ENCODE data around the gene GCSAM. TPM values are rescaled to one million over a fixed set of nuclear protein-coding genes. Genes with fewer than 3 reads are reported as not detected.

GCSAM gene
- polyA plus RNA-seq, 1 of the 3 experiments (the other 2 are of a cell fraction) = not detected

- no peak for TF ChIP-seq CTCF (IDR thresholded peaks at IDR 0.05)
- no peak for TF ChIP-seq TAF1 (IDR thresholded peaks at IDR 0.05; ENCODE audit: borderline replicate concordance, low read depth, low read length)
- TF ChIP-seq FOXM1 (IDR thresholded peaks at IDR 0.05; ENCODE audit: low read depth) = no peak
- no peak for TF ChIP-seq RCOR1 (IDR thresholded peaks at IDR 0.05; ENCODE audit: low read length)
- no peak for TF ChIP-seq GATA2 (CRISPR knock-in tag; IDR thresholded peaks at IDR 0.05)
- TF ChIP-seq SIN3A (IDR thresholded peaks at IDR 0.05; ENCODE audit: borderline replicate concordance, low read depth, low read length) = no peak; the same call in 1 of the 2 replicates
- TF ChIP-seq, protein P1, sequence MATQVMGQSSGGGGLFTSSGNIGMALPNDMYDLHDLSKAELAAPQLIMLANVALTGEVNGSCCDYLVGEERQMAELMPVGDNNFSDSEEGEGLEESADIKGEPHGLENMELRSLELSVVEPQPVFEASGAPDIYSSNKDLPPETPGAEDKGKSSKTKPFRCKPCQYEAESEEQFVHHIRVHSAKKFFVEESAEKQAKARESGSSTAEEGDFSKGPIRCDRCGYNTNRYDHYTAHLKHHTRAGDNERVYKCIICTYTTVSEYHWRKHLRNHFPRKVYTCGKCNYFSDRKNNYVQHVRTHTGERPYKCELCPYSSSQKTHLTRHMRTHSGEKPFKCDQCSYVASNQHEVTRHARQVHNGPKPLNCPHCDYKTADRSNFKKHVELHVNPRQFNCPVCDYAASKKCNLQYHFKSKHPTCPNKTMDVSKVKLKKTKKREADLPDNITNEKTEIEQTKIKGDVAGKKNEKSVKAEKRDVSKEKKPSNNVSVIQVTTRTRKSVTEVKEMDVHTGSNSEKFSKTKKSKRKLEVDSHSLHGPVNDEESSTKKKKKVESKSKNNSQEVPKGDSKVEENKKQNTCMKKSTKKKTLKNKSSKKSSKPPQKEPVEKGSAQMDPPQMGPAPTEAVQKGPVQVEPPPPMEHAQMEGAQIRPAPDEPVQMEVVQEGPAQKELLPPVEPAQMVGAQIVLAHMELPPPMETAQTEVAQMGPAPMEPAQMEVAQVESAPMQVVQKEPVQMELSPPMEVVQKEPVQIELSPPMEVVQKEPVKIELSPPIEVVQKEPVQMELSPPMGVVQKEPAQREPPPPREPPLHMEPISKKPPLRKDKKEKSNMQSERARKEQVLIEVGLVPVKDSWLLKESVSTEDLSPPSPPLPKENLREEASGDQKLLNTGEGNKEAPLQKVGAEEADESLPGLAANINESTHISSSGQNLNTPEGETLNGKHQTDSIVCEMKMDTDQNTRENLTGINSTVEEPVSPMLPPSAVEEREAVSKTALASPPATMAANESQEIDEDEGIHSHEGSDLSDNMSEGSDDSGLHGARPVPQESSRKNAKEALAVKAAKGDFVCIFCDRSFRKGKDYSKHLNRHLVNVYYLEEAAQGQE (IDR thresholded peaks at IDR 0.05; ENCODE audit: low read depth, low read length) = no peak
- TF ChIP-seq, protein P2, sequence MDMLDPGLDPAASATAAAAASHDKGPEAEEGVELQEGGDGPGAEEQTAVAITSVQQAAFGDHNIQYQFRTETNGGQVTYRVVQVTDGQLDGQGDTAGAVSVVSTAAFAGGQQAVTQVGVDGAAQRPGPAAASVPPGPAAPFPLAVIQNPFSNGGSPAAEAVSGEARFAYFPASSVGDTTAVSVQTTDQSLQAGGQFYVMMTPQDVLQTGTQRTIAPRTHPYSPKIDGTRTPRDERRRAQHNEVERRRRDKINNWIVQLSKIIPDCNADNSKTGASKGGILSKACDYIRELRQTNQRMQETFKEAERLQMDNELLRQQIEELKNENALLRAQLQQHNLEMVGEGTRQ (IDR thresholded peaks at IDR 0.05; ENCODE audit: borderline replicate concordance, low read depth, low read length) = no peak
- no peak for TF ChIP-seq ELF1 (IDR thresholded peaks at IDR 0.05)
- no peak for TF ChIP-seq NRF1 (IDR thresholded peaks at IDR 0.05; ENCODE audit: low read depth, low read length)
- TF ChIP-seq CHD2 (IDR thresholded peaks at IDR 0.05; ENCODE audit: low read length, partially characterized antibody) = no peak
- TF ChIP-seq RXRA (IDR thresholded peaks at IDR 0.05; ENCODE audit: borderline replicate concordance, low read depth) = no peak
- no peak for TF ChIP-seq IRF3 (IDR thresholded peaks at IDR 0.05; ENCODE audit: low read depth, low read length)
- TF ChIP-seq, protein P3, sequence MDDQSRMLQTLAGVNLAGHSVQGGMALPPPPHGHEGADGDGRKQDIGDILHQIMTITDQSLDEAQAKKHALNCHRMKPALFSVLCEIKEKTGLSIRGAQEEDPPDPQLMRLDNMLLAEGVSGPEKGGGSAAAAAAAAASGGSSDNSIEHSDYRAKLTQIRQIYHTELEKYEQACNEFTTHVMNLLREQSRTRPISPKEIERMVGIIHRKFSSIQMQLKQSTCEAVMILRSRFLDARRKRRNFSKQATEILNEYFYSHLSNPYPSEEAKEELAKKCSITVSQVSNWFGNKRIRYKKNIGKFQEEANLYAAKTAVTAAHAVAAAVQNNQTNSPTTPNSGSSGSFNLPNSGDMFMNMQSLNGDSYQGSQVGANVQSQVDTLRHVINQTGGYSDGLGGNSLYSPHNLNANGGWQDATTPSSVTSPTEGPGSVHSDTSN (IDR thresholded peaks at IDR 0.05) = peak; percentile 84
- TF ChIP-seq FOSL2 (IDR thresholded peaks at IDR 0.05; ENCODE audit: borderline replicate concordance, low read depth) = peak; percentile 91
- TF ChIP-seq USF1 (IDR thresholded peaks at IDR 0.05; ENCODE audit: borderline replicate concordance, low read depth) = no peak
- TF ChIP-seq JUND (IDR thresholded peaks at IDR 0.05) = peak; percentile 84
- no peak for TF ChIP-seq MEF2A (IDR thresholded peaks at IDR 0.05; ENCODE audit: borderline replicate concordance, low read depth)
- no peak for TF ChIP-seq RAD21 (IDR thresholded peaks at IDR 0.05; ENCODE audit: low read length)
- no peak for TF ChIP-seq MXI1 (IDR thresholded peaks at IDR 0.05; ENCODE audit: low read depth, low read length)
- TF ChIP-seq EP300 (IDR thresholded peaks at IDR 0.05; ENCODE audit: borderline replicate concordance in 1 of 2, low read depth in 1 of 2, low read length in 1 of 2) = peak in 1 of 2 experiments; percentile 49; a peak in 1 of 4 replicates
Observed at GRCh38 chr3:112097378-112097777, 35.7 kb downstream of the GCSAM start (continued).

Data from SK-N-SH (cell line).